SH-SY5Y (cell line): Measurements from ENCODE around the gene SEMA3A.

Source experiments
- GATA2 ChIP-seq: IDR thresholded peaks from 2 replicates; pipeline ENCODE4 v1.6.1; 2011; ENCODE audit warnings: mild to moderate bottlenecking, low read depth, low read length
- GATA3 ChIP-seq: IDR thresholded peaks from 2 replicates; pipeline ENCODE4 v1.6.1; 2011; ENCODE audit warnings: low read depth, mild to moderate bottlenecking, low read length, moderate library complexity

The SEMA3A gene

DNA sequence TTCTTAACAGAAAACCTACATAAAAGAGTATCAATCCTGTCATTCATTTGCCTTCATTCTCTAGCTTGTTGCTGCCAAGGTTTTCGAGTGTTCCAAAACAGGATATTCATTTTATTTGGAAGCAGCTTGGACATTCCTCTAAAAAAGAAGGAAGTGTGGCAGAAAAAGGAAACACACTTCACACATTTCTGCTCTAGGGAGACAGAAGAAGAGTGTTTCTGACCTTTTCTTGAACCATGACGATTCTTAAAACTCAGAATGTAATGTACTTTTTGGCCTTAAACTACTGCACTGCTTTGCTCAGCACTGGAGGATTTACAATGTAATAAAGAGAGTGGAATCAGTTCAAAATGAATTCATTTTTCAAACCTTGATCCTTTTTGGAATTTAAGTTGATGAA is 81.3 kb downstream of the SEMA3A start:
- TF ChIP-seq GATA2, result no peak
- no peak for TF ChIP-seq GATA3

DNA sequence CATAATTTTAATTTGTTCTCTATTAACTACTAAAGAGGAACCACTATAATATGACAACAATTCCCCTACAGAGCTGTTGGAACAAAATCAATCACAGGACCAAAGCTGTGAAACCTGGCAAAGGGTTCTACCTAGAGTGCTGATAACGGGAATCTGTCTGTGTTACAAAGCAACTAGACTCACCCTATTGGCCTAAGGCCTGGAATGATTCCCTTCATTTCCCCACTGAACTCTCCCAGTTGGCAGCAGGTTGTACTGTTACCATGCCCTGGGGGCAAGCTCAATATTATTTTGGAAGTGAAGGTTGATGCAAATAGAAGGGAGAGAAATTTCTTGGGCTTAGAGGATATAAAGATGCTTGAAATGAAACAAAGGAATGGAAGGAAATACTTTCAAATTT is 81.8 kb downstream of the SEMA3A start:
- TF ChIP-seq GATA3 (no peak), GATA2 (no peak)

- TF ChIP-seq GATA3 (no peak), GATA2 (no peak)
Observed at GRCh38 chr7:84111842-84112241, 82.7 kb downstream of the SEMA3A start.

DNA sequence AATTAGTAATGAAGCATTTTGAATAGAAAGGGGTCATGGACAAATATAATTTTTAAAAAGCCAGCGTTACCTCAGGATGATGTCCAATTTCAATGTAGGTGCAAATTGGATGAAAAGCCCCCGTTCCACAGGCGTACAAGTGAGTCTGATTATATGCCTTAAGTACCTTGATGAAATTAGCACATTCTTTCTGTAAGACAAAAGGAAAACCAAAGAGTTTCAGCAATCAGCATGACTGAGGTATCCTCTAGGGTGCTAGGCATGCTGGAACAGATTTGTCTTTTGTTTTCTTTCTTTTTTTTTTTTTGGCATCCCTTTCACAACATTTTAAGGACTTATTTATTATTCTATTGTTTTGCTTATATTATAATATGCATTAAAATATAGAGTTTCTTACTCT is 84.2 kb downstream of the SEMA3A start:
- TF ChIP-seq GATA2 (no peak), GATA3 (no peak)

- no peak for TF ChIP-seq GATA2
- no peak for TF ChIP-seq GATA3
Observed at GRCh38 chr7:84108787-84109186, 85.8 kb downstream of the SEMA3A start.

GRCh38 chr7:84108119-84108518 is 86.5 kb downstream of the SEMA3A start:
- TF ChIP-seq GATA2 (no peak), GATA3 (no peak)

GRCh38 chr7:84107259-84107658 is 87.3 kb downstream of the SEMA3A start:
- TF ChIP-seq GATA2, result no peak
- TF ChIP-seq GATA3, result no peak

DNA sequence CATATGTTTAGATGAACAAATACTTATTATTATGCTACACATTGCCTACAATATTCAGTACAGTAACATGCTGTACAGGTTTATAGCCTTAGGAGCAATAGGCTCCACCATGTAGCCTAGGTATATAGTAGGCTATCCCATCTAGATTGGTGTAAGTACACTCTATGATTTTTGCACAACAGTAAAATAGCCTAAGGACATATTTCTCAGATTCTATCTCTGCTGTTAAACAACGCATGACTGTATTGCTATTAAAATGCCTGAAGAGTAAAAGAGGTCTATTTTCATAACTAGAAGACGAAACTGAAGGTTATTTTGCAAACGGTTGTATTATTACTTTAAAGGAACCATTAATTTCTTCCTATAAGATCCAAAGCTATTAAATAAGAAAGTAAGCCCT is 88.3 kb downstream of the SEMA3A start:
- TF ChIP-seq GATA2, result no peak
- TF ChIP-seq GATA3, result no peak

GRCh38 chr7:84105586-84105985 is 89.0 kb downstream of the SEMA3A start:
- TF ChIP-seq GATA3 (no peak), GATA2 (no peak)

DNA sequence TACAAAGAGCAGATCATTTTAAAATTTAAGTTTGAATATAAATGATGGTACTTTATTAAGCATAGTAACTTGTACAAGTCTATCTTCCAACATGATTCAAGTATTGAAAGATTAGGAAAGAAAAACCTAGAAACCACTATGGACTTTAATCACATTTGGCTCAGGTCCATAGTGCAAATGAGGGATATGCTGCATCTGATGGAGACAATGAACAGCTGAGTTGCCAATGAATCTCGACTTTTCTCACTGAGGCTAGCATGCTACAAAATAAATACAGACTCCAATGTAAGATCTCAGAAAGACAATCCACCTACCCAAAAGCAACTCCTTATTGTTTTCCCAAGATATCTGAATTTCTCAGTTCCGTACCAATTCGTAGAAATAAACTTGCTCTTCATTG is 89.8 kb downstream of the SEMA3A start:
- TF ChIP-seq GATA2, result no peak
- TF ChIP-seq GATA3, result no peak

DNA sequence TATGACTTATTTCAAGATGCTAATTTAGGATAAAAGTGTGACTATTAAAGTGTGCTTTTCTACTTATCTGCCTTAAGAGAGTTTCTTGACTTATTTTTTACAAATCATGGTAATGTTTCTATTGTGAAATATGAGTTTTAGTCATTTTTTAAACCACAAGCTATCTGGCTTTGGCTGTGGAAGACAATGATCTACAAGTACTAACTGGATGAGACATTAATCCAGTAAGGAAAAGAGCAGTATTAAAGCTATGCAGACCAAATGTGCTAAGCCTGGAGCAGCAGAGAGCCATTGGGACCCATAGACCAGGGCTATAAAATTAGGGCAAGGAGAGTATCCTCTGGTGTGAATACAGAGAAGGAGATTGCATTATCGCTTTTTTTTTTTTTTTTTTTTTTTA is 92.4 kb downstream of the SEMA3A start:
- TF ChIP-seq GATA2 (no peak), GATA3 (no peak)

DNA sequence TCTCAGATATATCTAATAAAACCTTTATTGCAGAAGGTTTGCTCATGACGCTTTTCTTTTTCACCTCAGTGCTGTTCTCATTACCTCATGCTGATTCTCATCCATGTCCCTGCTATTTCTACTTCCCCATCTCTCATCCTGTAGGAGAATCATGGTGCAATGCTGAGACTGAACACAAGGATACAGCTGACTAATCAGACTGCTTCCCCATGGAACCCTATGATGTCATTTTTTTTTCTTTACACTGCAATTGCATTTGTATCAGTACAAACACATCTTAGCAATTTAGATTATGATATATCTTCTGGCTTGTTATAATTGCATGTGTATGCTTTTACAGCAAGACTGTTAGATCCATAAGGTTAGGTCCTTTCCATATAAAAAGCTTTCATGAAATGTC is 93.7 kb downstream of the SEMA3A start:
- TF ChIP-seq GATA3, result no peak

- TF ChIP-seq GATA3 (no peak), GATA2 (no peak)
Observed at GRCh38 chr7:84095971-84096370, 98.6 kb downstream of the SEMA3A start.

GRCh38 chr7:84092207-84092606 is 102.4 kb downstream of the SEMA3A start:
- TF ChIP-seq GATA2, result no peak
- TF ChIP-seq GATA3, result no peak

- TF ChIP-seq GATA3 (no peak), GATA2 (no peak)
Observed at GRCh38 chr7:84091318-84091717, 103.3 kb downstream of the SEMA3A start.

GRCh38 chr7:84088802-84089201 is 105.8 kb downstream of the SEMA3A start:
- TF ChIP-seq GATA2, result no peak
- no peak for TF ChIP-seq GATA3

GRCh38 chr7:84085998-84086397 is 108.6 kb downstream of the SEMA3A start:
- TF ChIP-seq GATA2, result no peak
- TF ChIP-seq GATA3, result no peak

- TF ChIP-seq GATA2 (no peak), GATA3 (no peak)
Observed at GRCh38 chr7:84085147-84085546, 109.4 kb downstream of the SEMA3A start.
